ENCODE measurements around the gene ATAD1.

Gene ATAD1

GRCh38 chr10:87715552-87716347, 102.3 kb downstream of the ATAD1 start:
- DNase-seq (ENCODE audit: low read depth, low spot score) = no peak

- DNase-seq (ENCODE audit: low read depth, low spot score) = no peak
Measured at GRCh38 chr10:87713707-87714106, 104.3 kb downstream of the ATAD1 start.

DNA sequence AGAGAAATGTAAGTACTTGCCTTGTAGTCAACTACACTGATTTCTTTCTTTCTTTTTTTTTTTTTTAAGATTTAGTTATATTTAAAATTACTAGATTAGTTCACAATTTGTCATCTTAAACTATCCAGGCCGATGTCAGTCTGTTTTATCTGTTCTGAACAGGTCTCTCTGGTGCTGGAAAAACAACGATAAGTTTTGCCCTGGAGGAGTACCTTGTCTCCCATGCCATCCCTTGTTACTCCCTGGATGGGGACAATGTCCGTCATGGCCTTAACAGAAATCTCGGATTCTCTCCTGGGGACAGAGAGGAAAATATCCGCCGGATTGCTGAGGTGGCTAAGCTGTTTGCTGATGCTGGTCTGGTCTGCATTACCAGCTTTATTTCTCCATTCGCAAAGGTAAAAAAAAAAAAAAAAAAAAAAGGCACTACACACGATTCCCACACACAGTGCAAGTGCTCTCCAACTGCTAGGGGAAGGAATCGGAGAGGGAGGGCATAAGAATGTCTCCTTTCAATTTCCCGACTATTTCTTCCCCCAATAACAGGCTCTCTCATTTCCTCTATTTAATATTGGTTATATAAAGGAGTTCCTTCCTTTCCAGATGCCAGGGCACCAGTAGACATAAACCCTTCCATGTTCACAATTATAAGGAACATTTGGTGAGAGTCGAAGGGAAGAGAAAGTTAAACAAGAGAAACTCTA, 105.0 kb downstream of the ATAD1 start:
- DNase-seq (ENCODE audit: low read depth, low spot score) = no peak

DNA sequence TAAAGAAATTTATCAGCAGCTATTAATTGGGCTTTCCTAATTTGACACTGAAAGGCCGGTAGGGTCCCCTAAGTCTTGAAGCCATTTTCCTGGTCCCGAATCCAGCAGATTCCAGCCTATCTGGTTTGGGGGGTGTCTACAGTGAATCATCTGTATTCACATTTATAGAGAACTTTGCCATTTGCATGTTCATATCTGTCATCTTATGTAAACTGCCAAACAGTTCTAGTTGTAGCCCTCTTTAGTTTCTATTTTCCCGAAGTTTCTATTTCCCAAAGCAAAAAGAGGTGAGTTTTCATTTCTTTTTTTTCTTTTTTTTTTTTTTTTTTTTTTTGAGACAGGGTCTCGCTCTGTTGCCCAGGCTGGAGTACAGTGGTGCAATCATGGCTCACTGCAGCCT, 110.8 kb downstream of the ATAD1 start:
- DNase-seq (ENCODE audit: low read depth, low spot score) = no peak

DNA sequence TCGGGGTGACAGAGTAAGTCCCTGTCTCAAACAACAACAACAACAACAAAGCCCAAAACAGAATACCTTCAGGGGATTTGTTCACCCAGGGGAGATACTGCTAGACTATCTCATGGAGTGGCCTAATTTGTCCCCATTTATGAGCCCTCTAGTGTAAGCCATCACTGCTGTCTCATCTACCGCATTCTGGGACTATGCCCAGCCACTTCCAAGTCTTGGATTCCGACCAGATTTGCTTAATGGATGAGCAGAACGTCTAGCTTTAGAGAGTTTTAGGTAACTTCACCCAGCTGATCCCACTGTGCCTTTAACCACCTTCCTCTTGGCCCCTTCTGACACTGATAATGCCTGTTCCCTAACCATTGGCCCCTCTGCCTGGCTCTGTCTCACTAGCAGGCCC, 111.3 kb downstream of the ATAD1 start:
- no peak for DNase-seq (ENCODE audit: low read depth, low spot score)

DNA sequence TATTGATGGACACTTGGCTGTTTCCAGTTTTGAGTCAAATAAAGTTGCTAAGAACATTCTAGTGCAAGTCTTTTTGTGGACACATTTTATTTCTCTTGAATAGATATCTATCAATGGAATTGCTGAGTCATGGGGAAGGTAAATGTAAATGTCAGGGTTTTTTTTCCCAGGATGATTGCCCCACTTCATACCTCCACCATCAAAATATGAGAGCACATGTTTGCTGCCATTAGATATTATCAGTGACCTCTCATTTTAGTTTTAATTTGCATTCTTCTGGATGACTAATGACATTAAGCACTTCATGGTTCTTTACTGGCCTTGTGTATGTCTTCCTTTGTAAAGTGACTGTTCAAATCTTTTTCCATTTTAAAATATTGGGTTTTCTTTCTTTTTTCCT, 112.7 kb downstream of the ATAD1 start:
- DNase-seq (ENCODE audit: low read depth, low spot score) = no peak

DNA sequence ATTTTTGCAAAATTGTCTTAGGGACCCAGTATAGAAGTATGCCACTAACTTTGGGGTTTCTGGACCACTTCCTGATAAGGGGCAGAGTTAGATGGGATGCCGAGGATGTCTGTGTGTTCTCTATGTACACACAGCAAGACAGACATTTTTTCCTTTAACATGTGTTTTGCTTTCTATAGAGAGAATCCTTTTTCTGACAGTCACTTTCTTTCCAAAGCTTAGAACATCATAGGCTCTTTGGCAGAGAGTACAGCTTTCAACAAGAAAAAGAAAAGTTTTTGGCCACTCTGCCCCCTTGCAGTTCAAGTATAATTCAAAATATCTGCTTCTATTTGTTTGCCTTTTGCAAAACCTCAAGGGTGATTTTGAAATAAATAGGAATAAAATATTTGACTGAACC, 114.3 kb downstream of the ATAD1 start:
- no peak for DNase-seq (ENCODE audit: low read depth, low spot score)

GRCh38 chr10:87702973-87703294, 115.1 kb downstream of the ATAD1 start:
- DNase-seq (ENCODE audit: low read depth, low spot score) = no peak

DNA sequence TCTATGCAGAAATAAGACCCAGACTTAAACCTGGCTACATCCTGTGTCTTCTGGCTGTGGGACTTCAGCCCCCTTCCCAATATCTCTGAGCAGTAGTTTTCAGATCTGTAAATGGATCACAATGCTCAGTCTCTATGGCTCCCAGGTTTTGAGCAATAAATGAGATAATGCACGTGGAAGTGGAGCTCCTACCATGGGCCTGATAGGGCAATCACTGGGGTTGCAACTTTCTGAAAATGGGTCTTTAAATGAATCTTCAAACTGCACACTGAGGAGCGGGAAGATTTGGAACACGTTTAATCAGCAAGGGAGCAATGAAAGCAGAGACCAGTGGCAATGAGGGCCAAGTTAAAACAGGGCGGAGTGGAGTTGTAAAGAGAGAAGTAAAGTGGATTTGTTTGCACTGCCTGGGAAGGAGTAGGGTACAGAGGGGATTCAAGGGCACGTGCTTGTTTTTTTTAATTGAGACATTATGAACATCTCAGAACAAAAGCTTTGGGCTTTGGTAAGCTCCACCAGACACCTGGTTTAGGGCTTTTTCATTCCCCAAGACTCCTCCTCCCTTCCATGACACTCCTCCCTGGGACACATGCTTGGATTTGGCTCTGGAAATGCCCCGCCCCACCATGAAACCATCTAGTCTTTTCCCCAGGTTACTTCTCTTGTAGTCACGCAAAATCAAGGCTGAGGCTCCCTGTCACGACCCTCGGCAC, 115.6 kb downstream of the ATAD1 start:
- DNase-seq (ENCODE audit: low read depth, low spot score) = no peak

Data from smooth muscle cell of the brain vasculature (primary cell).